GM19328 (cell line): ENCODE results near the gene CST2.
"Not testable (repeated sequence)": the region's sequence is repeated elsewhere in the genome, so short reads cannot be mapped to it uniquely, and the experiment has no call there.

Experiments
- ATAC-seq: cut with Tn5 transposase; IDR thresholded peaks from one replicate; pipeline ENCODE4 v1.9.1; 2021; ENCODE audit warnings: mild to moderate bottlenecking, moderate library complexity; ENCODE audit not compliant: unreplicated experiment

Gene CST2

GRCh38 chr20:23810349-23810748 lies 16.2 kb downstream of the CST2 start:
- not testable (repeated sequence) for ATAC-seq

DNA sequence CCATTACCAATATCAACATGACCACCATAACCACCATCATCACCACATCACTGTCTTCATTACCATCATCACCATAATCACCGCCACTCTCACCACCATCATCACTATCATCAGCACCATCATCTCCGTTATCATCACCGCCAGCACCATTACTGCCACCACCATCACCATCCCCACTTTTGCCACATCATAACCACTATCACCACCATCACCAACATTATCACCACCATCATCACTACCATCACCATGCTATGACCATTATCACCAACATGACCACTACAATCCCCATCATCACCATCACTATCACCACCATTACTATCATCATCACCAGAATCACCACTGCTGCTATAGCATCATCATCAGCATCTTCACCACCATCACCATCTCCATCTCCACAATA lies 25.7 kb downstream of the CST2 start:
- no peak for ATAC-seq

DNA sequence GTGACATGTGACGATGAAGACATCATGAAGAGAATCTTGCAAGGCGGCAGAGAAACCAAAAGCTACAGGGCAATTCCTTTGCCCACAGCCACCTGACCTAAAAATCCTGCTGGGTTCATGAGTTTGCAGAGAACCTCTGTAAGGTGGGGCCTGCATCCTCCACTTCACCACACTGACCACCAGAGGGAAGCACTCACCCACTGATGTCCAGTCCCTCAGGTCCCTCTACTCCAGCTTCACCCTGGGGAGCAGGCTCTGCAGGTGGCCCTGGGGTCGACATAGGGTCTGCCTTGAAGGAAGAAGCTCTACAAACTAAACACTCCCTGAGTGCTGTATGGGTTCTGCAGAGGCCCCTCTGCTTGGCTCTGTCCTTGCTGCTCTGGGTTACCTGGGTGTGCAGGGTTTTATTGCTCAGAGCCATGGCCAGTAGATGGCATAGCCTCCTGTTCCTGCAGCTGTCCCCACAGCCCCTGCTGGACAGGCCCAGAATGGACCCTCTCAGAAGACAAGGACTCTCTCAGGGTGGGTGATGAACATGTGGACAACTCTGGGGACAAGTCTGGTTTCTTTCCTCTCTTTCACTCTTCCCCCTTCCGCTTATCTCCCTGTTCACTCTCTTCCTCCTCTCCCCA lies 27.2 kb downstream of the CST2 start:
- not testable (repeated sequence) for ATAC-seq

DNA sequence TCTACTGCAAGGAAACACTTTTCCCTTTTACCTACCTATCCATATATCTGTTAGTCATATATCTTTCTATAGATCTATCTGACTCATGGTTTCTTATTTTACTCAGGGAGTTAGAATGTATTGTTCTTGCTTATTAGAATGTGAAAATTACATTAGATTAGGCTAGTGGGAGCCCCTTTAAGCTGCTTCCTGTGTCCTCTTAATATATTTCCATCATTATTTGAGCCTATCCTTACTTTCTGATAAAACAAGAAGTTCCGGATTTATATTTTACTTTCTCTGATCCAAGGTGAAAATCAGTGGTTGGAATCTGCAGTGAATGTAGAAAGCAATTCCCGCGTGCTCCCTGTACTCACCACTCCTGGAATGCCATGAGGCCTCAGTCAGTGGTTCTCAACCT lies 31.0 kb downstream of the CST2 start:
- ATAC-seq, result no peak

DNA sequence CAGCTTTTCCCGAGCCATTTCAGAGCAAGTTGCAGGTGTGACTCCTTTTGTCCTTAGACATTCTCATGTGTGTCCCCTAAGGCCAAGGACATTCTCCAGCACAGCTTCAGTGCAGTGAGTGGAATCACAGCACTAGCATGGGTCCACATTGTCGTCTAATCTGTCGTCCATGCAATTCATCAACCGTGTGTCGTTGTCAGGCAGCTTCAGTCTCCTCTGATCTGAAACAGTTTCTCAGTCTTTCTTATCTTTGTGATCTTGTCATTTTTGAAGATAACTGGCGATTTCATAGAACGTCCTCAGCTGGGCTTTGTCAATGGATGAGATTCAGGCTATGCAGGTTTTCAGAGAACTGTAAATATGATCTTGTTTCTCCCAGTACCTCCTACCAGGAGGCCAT lies 31.7 kb downstream of the CST2 start:
- ATAC-seq, result no peak

DNA sequence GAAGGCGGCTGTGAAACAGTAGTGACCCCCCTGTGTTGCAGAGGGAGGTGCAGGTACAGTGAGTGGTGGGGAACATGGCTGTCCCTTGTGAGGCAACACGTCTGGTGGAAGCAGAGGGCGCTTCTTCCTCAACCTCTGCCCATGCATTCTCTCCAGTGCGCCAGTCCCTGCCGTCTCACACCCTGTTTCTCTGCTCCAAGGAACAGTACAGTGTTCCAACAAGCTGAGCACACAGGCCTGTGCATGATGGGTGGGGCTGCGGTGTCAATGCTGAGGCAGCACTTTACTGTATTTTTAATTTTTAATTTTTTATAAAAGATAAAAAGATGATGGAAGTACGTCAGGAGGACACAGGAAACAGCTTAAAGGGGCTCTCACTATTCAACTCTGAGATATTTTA lies 32.5 kb downstream of the CST2 start:
- ATAC-seq, result no peak

- no peak for ATAC-seq
Measured at GRCh38 chr20:23783447-23783846, 43.1 kb downstream of the CST2 start.

DNA sequence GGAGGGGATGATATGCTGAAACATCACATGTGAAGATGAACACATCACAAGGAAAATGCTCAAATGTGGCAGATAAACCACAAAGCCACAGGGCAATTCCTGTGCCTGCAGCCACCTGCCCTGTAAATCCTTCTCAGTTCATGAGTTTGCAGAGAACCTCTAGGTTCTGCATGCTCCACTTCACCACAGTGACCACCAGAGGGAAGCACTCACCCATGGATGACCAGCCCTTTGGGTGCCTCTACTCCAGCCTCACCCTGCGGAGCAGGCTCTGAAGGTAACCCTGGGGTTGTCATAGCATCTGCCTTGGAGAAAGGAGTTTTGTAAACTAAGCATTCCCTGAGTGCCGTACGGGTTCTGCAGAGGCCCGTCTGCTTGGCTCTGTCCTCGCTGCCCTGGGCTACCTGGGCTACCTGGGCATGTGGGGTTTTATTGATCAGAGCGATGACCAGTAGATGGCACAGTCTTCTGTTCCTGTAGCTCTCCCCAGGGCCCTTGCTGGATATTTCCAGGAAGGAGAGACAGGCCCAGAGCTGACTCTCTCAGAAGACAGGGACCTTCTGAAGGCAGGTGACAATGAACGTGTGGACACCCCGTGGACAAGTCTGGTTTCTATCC lies 44.1 kb downstream of the CST2 start:
- no peak for ATAC-seq

GRCh38 chr20:23778676-23779075 lies 47.9 kb downstream of the CST2 start:
- not testable (repeated sequence) for ATAC-seq

DNA sequence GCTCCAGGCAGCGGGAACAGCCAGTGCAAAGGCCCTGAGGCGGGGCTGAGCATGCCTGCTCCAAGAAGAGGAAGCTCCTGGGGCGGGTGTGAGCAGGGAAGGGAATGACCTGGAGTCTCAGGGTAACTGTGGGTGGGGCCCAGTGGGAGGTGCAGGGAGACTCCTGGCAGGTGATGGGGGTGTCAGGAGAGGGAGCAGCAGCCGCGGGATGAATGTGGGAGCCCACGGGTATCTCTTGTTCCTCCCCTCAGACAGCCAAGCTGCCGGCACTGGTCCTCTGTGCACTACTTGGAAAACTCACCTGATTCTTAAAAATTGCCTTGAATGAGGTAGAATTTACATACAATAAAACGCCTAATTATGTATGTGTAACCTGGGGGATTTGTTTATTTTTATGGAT lies 49.1 kb downstream of the CST2 start:
- ATAC-seq, result not testable (repeated sequence)

DNA sequence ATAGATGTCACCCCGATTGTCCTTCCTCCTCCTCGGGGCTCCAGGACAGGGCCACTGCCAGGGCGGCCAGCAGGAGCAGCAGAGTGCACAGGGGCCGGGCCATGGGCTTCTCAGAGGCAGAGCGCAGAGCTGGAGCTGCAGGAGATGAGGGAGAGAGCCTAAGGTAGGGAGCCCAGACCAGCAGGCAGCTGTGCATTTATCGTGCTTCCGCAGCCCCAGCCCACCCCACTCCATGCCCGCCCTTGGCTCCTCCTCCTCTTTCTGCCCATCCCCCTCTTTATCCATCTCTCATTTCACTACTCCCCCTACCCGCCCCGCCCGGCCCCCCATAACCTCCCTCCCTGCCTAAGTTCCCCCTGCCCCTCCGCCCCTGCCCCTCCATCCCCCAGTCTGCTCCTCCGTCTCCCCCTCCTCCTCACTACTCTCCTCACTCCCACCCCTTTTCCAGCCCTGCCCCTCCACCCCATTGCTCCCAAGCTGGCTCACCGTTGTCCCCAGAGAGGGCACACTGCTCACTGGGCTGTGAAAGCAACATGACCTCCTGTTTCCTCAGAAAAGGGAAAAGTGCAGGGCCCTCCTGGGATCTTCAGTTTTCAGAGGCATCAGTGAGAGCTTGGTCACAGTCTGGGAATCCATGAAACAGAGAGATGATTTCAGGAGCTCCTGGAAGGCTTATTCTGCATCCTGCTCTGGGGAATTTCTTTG lies 50.3 kb downstream of the CST2 start:
- no peak for ATAC-seq

GRCh38 chr20:23774081-23774480 lies 52.4 kb downstream of the CST2 start:
- no peak for ATAC-seq
